K562 (cell line): ENCODE results near the gene GCHFR.

ENCODE experiments used
- CHD2 ChIP-seq: IDR thresholded peaks from 2 replicates; pipeline ENCODE4 v1.6.1; 2011; ENCODE audit warnings: low read depth, low read length
- CTCF ChIP-seq, 3 experiments: IDR thresholded peaks in 2 of 3; conservative IDR thresholded peaks in 1 of 3; 2 replicates each; pipeline ENCODE4 v1.5.1; 2011 to 2012; ENCODE audit warnings: low read length in 3 of 3, mild to moderate bottlenecking in 3 of 3, control low read depth in 2 of 3, improper control_type of control experiment in 1 of 3, inconsistent platforms in 1 of 3, low read depth in 1 of 3, mixed read lengths in 1 of 3, moderate library complexity in 1 of 3; ENCODE audit not compliant: insufficient read depth in 2 of 3
- E2F5 ChIP-seq: sonication (generic); formaldehyde crosslinking; IDR thresholded peaks from 2 replicates; pipeline ENCODE4 v1.8.0; 2022; ENCODE audit warnings: mild to moderate bottlenecking, missing genetic modification reagents
- E2F6 ChIP-seq, 2 experiments: IDR thresholded peaks; 2 replicates each; pipeline ENCODE4 v1.6.1; 2011; ENCODE audit warnings: borderline replicate concordance in 1 of 2, control low read depth in 1 of 2, low read depth in 1 of 2, low read length in 1 of 2, mild to moderate bottlenecking in 1 of 2, mixed read lengths in 1 of 2, moderate library complexity in 1 of 2; ENCODE audit not compliant: insufficient read depth in 1 of 2, insufficient read length in 1 of 2, poor library complexity in 1 of 2, severe bottlenecking in 1 of 2; ENCODE audit errors: extremely low read depth in 1 of 2
- HDAC3 ChIP-seq: fragments of 450-650 bp; IDR thresholded peaks from 2 replicates; pipeline ENCODE4 v1.6.1; 2018; ENCODE audit warnings: borderline replicate concordance, mild to moderate bottlenecking, moderate library complexity; ENCODE audit not compliant: partially characterized antibody
- NR3C1 ChIP-seq: sonication (generic); formaldehyde crosslinking; IDR thresholded peaks from 2 replicates; pipeline ENCODE4 v1.8.1; 2022; ENCODE audit warnings: missing genetic modification reagents
- SREBF1 ChIP-seq: fragments of 150-350 bp; IDR thresholded peaks from 2 replicates; pipeline ENCODE4 v1.6.1; 2014; ENCODE audit warnings: antibody characterized with exemption, low read depth, low read length, borderline replicate concordance
- TRIM28 ChIP-seq: fragments of 450-650 bp; IDR thresholded peaks from 2 replicates; pipeline ENCODE4 v1.6.1; 2017
- ZBTB34 ChIP-seq: fragments of 250-450 bp; sonication (Bioruptor Pico); IDR thresholded peaks from 2 replicates; pipeline ENCODE4 v1.8.0; 2021; ENCODE audit warnings: mild to moderate bottlenecking, moderate library complexity
- ZNF239 ChIP-seq: fragments of 250-450 bp; sonication (Bioruptor Pico); IDR thresholded peaks from 2 replicates; pipeline ENCODE4 v1.4.0; 2020; ENCODE audit warnings: mild to moderate bottlenecking
- ZNF274 ChIP-seq: IDR thresholded peaks from 2 replicates; pipeline ENCODE4 v1.6.1; 2011; ENCODE audit warnings: low read depth, mild to moderate bottlenecking, low read length, moderate library complexity, borderline replicate concordance

DNA sequence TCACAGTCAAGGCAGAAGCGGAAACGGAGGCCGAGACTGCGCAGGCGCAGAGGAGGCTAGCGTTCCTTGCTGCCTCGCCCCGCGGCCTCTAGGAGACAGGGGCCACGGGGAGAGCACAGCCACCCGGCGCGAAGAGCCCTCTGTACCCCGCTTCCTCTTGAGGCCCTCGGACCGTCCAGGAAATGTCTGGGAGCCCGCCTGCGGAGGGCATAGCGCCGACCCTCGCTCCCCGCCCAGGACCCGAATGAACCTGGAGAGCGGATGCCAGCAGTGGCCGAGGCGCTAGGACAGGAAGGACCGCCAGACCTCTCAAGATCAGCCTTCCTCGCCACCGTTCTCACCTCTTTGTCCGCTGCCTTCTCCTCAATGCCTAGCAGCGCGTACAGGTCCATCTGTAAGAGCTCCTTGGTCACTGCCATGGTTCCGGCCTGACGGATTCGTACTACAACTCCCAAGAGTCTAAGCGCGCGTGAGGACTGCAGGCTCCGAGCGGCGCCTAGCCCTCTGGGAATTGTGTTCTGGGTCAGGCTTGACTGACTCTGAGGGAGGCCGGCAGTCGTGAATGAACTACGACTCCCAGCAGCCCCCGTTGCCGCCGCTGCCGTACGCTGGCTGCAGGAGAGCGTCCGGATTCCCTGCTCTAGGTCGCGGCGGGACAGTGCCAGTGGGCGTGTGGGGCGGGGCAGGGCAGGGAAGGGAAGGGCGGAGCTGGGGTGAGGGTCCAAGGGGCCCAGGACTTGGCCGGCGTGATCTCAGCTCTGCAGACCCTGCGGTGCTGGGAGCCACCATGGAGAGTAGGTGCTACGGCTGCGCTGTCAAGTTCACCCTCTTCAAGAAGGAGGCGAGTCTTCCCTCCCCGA is 43.4 kb downstream of the GCHFR start, which contains the start of the genes DNAJC17 and ZFYVE19:
- no peak for TF ChIP-seq E2F5 (CRISPR knock-in tag)
- no peak; the same call in 1 of the 2 replicates for TF ChIP-seq CHD2
- TF ChIP-seq CTCF (IDR thresholded peaks at IDR 0.05 in 2 of 3, conservative IDR thresholded peaks at IDR 0.05 in 1 of 3; ENCODE audit: insufficient read depth in 2 of 3, low read depth in 1 of 3, low read length in 3 of 3), result peak; percentile 8 to 21 (median 12); a peak in 2 of 6 replicates
- TF ChIP-seq ZNF274, result no peak
- no peak for TF ChIP-seq TRIM28
- no peak for TF ChIP-seq HDAC3
- no peak for TF ChIP-seq NR3C1 (CRISPR knock-in tag)
- TF ChIP-seq E2F6 (IDR thresholded peaks at IDR 0.05; ENCODE audit: borderline replicate concordance in 1 of 2, extremely low read depth in 1 of 2, insufficient read depth in 1 of 2, insufficient read length in 1 of 2, low read depth in 1 of 2, low read length in 1 of 2, poor library complexity in 1 of 2, severe bottlenecking in 1 of 2), result peak; percentile 56 to 68
- no peak for TF ChIP-seq ZBTB34 (CRISPR knock-in tag)
- no peak for TF ChIP-seq ZNF239 (CRISPR knock-in tag)
- peak; percentile 13; the same call in 1 of the 2 replicates for TF ChIP-seq SREBF1
